Measurements from ENCODE around the gene KCTD19. TPM values are rescaled to one million over a fixed set of nuclear protein-coding genes. Genes with fewer than 3 reads are reported as not detected.
A peak's percentile ranks its signal among the peaks of the same experiment; 100 is the strongest.
"Not testable (repeated sequence)": the region's sequence is repeated elsewhere in the genome, so short reads cannot be mapped to it uniquely, and the experiment has no call there.

Gene KCTD19
- polyA plus RNA-seq (2014; cell fraction: cytosol; rRNA removed): not detected in 2 replicates
- polyA plus RNA-seq (2014; cell fraction: nucleus; rRNA removed): 0.36 TPM in 1 of 2 replicates, not detected in the other

DNA sequence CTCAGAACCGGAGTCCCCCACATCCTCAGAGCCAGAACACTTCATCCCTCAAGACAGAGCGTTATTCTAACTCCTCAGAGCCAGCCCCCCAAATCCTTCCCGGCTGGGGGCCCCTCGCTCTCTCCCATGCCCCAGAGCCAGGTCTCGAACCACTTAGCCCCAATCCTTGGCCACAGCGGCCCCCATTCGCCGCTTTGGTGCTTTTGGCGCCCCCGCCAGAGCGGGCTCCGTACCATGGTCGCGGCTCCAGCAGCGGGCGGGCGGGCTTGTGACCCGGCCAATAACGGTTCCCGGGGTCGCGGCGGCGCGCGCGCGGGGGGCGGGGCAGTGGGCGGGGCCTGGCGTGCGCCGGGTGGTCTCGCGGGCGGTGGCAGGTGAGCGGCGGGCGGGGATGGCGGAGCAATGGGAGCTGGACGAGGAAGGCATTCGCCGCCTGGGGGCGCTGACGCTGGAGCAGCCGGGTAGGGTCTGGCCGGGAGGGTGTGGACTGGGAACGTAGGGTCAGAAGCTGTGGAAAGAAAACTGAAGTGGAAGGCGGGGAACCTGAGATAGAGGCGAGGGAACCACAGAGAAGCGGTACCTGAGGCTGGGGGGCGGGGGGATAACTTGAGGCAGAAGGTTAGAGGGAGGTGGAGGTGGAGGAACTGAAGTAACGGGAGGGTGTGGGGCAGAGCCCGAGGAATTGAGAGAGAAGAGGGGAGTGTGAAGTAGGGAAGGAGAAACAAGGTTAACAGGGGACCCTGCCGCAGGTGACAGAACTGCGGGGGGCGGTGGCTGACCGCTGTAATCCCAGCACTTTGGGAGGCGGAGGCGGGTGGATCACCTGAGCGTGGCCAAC, at the start of gene KCTD19, which contains the start of gene LRRC36:
Gene KCTD19 (minus strand): TSS at position 270 of the 838 bp plus-strand sequence. CDS start 34 bp downstream, at position 236.
Gene LRRC36 (plus strand): TSS at position 344 of the 838 bp plus-strand sequence. CDS start 48 bp downstream, at position 392.
- DNase-seq (ENCODE audit: low spot score): peak; percentile 62

DNA sequence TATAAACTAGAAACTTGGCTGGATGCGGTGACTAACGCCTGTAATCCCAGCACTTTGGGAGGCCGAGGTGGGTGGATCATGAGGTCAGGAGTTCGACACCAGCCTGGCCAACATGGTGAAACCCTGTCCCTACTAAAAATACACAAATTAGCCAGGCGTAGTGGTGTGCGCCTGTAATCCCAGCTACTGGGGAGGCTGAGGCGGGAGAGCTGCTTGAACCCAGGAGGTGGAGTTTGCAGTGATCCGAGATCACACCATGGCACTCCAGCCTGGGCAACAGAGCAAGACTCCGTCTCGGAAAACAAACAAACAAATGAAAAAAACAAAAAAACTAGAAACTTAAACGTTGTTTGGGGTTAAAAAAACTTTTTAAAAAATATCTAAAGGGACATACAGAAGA, 49.5 kb upstream of the KCTD19 start:
- DNase-seq (ENCODE audit: low spot score): not testable (repeated sequence)

DNA sequence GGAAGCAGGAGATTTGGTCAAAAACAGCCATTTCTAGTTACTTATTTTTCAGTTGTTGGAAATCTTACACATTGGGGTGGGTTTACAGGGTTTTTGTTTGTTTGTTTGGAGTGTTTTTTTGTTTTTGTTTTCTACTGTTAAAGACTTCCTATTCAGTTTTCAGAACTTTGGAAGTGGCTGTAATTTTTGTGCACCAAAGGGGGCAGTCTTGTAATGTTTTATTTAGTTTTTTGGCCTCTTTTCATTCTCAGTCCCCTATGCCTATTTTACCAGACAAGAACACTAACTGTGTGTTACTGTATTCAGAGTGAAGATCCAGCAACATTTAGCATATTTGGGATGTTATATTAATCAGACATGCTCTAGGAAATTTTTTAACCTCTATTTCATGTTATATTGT, 46.1 kb upstream of the KCTD19 start:
- no peak for DNase-seq (ENCODE audit: low spot score)

DNA sequence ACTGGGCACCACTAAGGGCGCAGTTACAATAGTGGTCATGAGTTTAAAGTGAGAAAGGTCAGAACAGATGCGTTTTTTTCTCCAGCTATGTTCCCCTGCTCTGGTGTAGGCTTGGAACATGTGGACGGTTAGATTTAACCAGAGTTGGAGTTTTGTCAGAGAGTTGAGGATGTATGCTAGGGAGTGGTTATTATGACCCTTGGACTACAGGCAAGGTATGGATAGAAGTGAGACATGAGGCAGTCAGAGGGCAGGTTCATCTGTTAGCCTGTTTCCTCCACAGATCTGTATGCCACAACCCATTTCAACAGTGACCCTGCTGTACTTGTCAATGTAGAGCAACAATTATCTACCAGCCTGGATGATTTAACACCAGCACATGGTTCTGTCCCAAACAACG, 44.1 kb upstream of the KCTD19 start:
- DNase-seq (ENCODE audit: low spot score): no peak

DNA sequence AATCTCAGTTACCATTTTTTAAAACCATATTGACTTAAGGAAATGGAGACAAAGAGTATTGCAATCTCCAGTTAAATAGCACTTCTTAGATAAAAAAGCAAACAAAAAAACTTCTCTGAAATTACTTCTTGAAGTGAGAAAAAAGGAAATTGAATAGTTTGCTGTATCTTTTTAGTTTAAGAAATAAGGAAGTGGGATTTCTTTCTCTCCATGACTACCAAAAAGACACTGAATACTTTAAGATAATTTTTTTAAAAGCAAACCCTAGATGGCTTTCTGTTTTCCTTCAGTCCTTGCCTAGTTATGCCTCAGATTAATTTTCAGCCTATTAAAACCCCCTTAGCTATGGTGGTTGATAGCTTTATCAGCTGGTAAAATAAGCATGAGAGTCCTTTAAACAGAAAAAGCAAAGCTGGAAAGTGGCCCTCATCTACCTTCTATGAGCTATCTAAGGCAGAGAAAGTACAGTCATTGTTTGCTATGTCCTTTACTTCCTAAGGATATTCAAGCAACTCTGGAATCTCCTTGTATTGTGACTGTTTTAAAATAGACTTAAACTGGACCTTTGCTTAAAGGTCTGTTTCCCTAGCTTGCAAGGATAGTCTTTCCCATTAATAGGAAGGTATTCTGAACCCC, 38.2 kb upstream of the KCTD19 start:
- no peak for DNase-seq (ENCODE audit: low spot score)

DNA sequence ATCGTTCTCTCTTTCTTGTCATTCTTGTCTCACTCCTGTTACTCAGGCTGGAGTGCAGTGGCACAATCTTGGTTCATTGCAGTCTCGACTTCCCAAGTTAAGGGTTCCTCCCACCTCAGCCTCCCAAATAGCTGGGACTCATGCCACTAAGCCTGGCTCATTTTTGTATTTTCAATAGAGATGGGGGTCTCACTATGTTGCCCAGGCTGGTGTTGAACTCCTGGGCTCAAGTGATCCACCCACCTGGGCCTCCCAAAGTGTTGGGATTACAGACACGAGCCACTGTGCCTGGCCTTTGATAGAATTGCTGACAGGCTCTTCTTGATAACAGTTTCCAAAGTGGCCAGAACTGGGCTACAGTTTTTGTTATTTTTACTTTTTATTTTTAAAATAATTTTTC, 34.5 kb upstream of the KCTD19 start:
- no peak for DNase-seq (ENCODE audit: low spot score)

DNA sequence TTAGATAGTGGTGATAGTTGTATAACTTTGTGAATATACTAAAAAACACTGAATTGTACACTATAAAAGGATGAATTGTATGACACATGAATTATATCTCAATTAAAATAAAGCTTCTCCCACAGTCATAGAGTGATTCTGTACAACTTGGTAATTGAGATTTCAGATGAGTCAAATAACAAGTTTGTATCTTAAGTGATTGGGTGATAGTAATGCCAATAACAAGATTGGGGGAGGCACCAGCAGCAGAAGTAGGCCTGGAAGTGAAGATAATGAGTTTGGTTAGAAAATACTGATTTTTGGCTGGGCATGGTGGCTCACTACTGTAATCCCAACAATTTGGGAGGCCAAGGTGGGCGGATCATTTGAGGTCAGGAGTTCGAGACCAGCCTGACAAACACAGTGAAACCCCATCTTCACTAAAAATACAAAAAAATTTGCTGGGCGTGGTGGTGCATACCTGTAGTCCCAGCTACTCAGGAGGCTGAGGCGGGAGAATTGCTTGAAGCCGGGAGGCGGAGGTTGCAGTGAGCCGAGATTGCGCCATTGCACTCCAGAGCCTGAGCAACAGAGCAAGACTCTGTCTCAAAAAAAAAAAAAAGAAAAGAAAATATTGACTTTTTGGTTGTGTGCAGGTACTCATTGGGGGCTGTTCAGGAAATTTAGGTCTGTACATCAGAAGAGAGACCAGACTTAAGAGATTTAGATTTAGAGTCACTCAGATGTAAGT, 33.2 kb upstream of the KCTD19 start:
- not testable (repeated sequence) for DNase-seq (ENCODE audit: low spot score)

DNA sequence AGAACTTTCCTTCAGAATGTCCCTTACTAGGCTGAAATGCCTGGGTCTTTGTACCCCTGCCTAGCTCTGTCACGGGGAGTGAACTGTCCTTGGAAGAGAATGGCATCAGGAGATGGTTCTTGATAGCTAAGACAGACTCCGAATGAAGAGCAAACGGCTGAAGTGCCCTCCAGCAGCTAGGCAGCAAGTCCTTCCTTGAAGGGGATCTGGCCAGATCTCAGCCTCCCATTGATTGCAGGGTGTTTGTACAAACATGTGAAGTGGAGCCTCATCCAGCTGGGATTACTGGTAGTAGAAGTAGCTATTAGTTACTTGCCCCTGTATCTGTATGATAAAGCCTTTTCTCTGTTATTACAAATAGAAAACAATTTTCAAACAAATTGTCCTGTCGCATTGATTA, 31.0 kb upstream of the KCTD19 start:
- DNase-seq (ENCODE audit: low spot score): no peak

DNA sequence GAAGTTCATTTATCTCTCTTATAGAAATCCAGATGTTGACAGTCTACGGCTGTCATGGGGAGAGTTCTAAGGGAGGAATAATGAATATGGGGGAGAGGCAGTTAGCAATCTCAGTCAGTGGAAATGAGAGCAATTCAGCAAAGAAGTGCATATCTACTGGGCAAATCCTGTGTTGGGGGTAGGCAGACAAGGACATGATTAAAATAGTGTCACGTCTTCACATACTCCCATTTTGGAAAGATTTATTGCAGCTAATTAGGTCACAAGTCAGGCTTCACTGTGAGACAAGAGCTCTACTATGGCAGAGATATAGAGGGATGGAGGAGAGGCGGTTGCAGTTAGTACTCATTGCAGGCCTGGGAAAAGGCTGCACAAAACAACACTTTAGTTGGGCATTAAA, 29.9 kb upstream of the KCTD19 start:
- no peak for DNase-seq (ENCODE audit: low spot score)

DNA sequence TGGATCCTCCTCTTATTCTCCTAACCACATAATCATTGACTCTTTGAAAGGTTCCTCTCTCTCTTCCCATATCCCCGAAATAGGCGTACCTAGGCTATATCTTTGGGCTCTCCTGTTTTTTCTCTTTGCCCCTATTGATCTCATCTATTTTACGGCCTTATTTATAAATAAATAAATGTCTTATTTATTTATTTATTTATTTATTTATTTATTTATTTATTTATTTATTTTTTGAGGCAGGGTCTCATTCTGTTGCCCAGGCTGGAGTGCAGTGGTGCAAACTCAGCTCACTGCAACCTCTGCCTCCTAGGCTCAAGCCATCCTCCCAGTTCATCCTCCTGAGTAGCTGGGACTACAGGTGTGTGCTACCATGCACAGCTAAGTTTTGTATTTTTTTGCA, 25.9 kb upstream of the KCTD19 start:
- DNase-seq (ENCODE audit: low spot score): not testable (repeated sequence)

DNA sequence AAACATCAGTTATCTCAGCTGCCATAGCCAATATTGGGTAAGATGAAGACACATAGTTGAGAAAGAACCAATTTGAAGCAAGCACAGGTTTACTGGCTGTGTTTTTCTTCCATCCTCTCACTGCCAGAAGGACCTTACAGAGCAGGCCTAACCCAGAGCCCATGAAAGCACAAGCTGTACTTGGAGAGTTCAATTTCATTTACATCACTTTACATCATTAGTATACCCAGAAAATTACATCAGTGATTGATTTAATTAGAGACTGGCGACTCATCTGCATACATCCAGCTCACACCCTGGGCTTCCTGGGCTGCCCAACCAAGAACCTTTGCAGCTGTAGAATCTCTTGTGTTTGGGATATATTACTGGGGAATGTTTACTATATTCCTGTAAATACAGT, 23.8 kb upstream of the KCTD19 start:
- DNase-seq (ENCODE audit: low spot score): no peak

DNA sequence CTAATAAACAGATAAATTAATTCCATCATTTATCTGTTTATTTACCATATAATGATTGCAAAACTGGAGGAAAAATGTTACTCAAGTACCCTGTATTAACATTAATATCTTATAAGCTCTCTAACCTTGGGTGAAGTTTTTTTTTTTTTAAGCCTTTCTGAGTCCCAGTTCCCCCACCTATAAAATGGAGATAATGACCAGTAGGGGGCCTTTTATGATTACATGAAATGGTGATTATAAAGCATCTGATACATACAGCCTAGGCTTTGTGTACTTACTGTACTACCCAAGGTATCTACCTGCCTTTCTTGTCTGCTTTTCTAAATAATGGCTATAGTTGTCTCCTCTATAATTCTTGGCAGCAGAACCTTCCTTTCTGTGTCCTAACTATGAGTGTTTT, 22.6 kb upstream of the KCTD19 start:
- DNase-seq (ENCODE audit: low spot score): no peak

DNA sequence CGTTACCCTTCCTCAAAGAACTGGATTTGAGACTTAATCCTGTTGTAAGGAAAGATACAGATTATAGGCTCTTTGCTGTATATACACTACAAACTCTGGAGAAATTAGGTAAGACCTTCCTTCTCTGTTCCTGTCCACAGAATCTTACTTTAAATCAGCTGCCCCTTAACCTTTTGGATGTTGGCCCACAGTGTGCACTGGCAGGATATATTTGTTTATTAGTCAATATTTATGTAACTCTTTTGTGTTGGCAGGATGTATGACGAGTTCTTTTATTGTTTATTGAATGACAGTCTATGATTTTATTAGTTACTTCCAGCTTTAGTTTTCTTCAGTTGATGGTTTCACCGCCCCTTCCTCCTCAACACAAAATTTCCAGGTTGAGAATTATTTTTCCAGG, 19.8 kb upstream of the KCTD19 start:
- DNase-seq (ENCODE audit: low spot score): no peak

DNA sequence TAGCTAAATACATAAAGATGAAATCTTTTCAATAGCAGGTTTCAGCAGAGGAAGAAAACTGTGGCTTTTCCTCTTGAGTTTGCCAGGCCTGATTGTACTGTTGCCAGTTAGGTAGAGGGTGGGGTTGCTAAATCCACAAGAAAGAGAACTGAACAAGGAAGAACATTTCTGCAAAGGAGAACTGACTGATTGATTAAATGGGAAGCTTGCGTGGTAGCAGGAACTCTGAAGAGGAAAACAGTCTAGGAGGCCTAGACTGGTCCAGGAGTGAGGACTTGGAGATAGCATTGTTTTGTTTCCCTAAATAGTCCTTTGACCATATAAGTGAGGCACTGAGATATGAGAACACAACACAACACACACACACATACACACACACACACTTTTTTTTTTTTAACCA, 18.9 kb upstream of the KCTD19 start:
- DNase-seq (ENCODE audit: low spot score): no peak

DNA sequence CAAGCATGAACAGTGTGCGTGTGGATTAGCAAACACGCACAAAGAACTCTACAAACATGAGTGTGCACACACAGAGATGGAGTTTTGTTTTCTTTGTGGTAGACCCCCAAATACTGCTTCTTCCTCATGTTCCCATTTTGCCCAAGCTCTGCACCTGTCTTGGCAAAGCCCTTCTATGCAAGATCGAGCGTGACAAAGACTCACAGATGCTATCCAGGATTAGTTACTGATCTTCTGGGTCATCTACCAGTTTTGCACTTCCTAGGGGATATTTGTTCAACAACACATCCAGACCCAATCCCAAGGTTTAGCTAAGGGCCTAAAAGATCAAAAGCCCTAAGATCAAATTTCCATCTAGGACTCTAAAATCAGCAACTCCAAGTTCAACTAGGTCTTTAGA, 16.1 kb upstream of the KCTD19 start:
- DNase-seq (ENCODE audit: low spot score): no peak

DNA sequence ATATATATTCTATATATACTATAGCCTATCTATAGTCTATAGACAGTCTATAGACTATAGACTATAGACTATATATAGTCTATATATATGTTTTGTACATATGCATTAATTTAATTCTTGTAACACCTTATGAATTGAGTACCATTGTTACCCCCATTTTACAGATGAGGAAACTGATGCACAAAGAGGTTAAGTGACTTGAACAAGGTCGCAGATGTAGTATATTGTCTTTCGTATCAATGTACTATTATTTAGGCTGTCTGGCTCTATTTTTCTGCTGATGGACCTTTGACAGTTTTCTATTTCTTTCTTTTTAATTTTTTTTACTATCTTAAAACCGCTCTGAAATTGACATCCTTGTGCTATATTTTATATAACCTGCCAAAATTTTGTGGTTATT, 14.7 kb upstream of the KCTD19 start:
- no peak for DNase-seq (ENCODE audit: low spot score)

DNA sequence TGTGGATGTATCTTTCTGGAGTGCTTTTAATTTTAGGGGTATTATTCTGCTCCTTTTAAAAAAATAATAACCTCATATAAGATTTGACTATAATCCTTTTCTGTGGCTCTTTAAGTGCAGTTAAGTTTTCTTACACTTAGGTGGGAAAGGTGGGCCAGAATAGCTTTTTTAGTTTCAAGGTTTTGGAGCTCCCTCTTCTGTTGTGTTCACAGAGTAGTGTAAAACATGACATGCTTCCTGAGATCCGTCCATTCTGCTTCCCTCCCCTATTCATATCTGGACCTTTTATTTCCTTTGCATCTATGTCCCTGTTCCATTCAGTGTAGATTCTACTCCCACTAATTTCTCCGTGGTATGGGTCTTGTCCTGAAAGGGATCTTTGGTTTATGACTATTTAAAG, 12.9 kb upstream of the KCTD19 start:
- no peak for DNase-seq (ENCODE audit: low spot score)

DNA sequence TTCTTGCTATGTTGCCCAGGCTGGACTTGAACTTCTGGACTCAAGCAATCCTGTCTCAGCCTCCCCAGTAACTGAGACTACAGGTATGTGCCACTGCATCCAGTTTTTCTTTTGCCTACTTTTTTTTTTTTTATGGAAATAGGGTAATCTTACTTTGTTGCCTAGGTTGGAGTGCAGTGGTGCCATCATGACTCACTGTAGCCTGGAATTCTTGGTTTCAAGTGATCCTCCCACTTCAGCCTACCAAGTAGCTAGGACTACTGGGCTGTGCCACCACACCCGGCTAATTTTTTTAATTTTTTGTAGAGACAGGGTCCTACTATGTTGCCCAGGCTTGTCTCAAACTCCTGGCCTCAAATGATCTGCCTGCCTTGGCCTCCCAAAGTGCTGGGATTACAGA, 10.1 kb upstream of the KCTD19 start:
- DNase-seq (ENCODE audit: low spot score): no peak

DNA sequence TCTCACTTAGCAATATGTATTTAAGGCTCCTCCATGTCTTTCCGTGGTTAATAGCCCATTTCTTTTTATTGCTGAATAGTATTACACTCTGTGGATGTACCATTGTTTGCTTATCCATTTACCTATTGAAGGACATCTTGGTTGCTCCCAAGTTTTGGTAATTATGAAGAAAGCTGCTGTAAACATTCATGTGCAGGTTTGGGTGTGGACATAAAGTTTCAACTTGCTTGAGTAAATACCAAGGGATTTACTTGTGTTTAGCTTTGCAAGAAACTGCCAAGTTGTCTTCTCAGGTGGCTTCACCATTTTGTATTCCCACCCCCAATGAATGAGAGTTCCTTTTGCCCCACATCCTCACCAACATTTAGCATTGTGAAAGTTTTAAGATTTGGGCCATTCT, 9.6 kb upstream of the KCTD19 start:
- no peak for DNase-seq (ENCODE audit: low spot score)

DNA sequence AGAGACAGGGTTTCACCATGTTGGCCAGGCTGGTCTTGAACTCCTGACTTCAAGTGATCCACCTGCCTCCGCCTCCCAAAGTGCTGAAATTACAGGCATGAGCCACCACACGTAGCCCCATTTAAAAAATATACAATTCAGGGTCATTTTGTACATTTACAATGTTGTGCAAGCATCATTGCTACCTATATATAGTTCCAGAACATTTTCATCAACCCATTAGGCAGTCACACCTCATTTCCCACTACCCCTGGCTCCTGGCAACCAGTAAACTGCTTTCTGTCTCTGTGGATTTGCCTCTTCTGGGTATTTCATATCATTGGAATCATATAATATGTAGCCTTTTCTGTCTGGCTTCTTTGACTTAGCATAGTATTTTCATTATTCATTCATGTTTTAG, 6.8 kb upstream of the KCTD19 start:
- DNase-seq (ENCODE audit: low spot score): no peak

DNA sequence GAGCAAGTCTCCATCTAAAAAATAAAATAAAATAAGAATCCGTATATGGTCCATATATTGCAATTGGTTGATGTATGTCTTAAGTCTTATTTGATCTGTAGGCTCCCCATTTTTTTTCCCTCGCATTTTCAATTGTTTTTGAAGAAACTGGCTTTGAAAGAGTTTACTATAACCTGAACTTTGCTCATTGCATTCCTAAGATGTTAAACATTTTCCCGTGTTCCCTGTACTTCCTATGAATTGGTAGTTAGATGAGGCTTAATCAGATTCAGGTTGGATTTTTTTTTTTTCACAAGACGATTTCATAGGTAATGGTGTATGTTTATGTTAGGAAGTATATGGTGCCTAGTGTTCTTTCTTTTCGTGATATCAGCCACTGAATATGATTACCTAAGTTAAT, 3.4 kb upstream of the KCTD19 start:
- DNase-seq (ENCODE audit: low spot score): no peak

DNA sequence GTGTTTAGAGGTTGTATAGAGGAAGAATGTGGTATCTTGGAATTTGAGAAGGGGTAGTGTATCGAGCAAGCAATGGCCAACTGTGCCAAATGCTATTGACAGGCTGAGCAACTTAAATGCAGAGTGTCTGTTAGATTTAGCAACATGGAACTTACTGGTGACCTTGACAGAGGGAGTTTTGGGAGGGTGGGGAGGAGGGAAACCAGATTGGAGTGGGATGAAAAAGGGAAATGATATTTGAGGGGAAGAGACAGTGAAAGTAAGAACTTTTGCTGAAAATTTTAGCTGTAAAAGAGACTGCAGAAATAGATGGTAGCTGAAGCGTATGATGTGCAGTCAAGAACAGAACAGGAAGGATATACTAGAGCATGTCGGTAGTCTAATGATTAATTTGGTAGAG, 1.2 kb upstream of the KCTD19 start:
- no peak for DNase-seq (ENCODE audit: low spot score)

Data from SK-N-DZ (cell line).